Liver (tissue), 9 donors: ENCODE results near the gene RNF151. TPM values are rescaled to one million over a fixed set of nuclear protein-coding genes. Genes with fewer than 3 reads are reported as not detected.

Experiments used
- DNase-seq: peaks from one replicate; pipeline ENCODE4 v3.0.0-alpha.2; 2017; ENCODE audit warnings: low spot score
- H3K27ac ChIP-seq, 2 donors: one replicate each; pipeline ENCODE4 v1.7.0; 2013; ENCODE audit warnings: inconsistent platforms in 2 of 2, low read length in 2 of 2, control low read depth in 1 of 2, low read depth in 1 of 2, mild to moderate bottlenecking in 1 of 2
- H3K27me3 ChIP-seq, 4 donors: one replicate each; pipeline versions ENCODE4 v1.6.1 to v1.7.0; 2013; ENCODE audit warnings: low read length in 3 of 4, inconsistent platforms in 1 of 4, mild to moderate bottlenecking in 1 of 4, moderate library complexity in 1 of 4; ENCODE audit not compliant: control insufficient read depth in 4 of 4, insufficient read depth in 4 of 4
- H3K36me3 ChIP-seq, 4 donors: one replicate each; pipeline versions ENCODE4 v1.6.1 to v1.7.0; 2013; ENCODE audit warnings: low read length in 3 of 4, mild to moderate bottlenecking in 3 of 4, low read depth in 1 of 4, moderate library complexity in 1 of 4; ENCODE audit not compliant: control insufficient read depth in 4 of 4, insufficient read depth in 3 of 4
- H3K4me1 ChIP-seq, 4 donors: one replicate each; pipeline versions ENCODE4 v1.6.1 to v1.7.0; 2013; ENCODE audit warnings: low read length in 3 of 4, mild to moderate bottlenecking in 3 of 4, moderate library complexity in 1 of 4; ENCODE audit not compliant: control insufficient read depth in 4 of 4, insufficient read depth in 4 of 4
- H3K4me3 ChIP-seq, 3 donors: one replicate each; pipeline versions ENCODE4 v1.6.1 to v1.7.0; 2013; ENCODE audit warnings: low read length in 3 of 3, control low read depth in 1 of 3, low read depth in 1 of 3, mild to moderate bottlenecking in 1 of 3
- H3K9ac ChIP-seq, 2 donors: one replicate each; pipeline ENCODE4 v1.7.0; 2013; ENCODE audit warnings: low read length in 2 of 2, mild to moderate bottlenecking in 2 of 2, moderate library complexity in 2 of 2, control low read depth in 1 of 2, low read depth in 1 of 2
- H3K9me3 ChIP-seq, 4 donors: one replicate each; pipeline versions ENCODE4 v1.6.1 to v1.7.0; 2013; ENCODE audit warnings: low read length in 3 of 4; ENCODE audit not compliant: control insufficient read depth in 4 of 4
- EGR1 ChIP-seq, 2 donors: IDR thresholded peaks; 2 replicates each; pipeline ENCODE4 v1.6.1; 2016 to 2018; ENCODE audit warnings: antibody characterized with exemption in 2 of 2, low read depth in 2 of 2
- FOXA1 ChIP-seq: IDR thresholded peaks from 2 replicates; pipeline ENCODE4 v1.6.1; 2016; ENCODE audit warnings: antibody characterized with exemption
- FOXA2 ChIP-seq: IDR thresholded peaks from 2 replicates; pipeline ENCODE4 v1.6.1; 2016; ENCODE audit warnings: antibody characterized with exemption
- GABPA ChIP-seq, 2 donors: IDR thresholded peaks in 1 of 2; conservative IDR thresholded peaks in 1 of 2; 2 replicates each; pipeline ENCODE4 v1.6.1; 2016; ENCODE audit warnings: antibody characterized with exemption in 2 of 2, mild to moderate bottlenecking in 1 of 2, moderate library complexity in 1 of 2
- HNF4A ChIP-seq, 2 donors: conservative IDR thresholded peaks; 2 replicates each; pipeline ENCODE4 v1.6.1; 2016; ENCODE audit warnings: antibody characterized with exemption in 2 of 2, mild to moderate bottlenecking in 2 of 2
- HNF4G ChIP-seq: IDR thresholded peaks from 2 replicates; pipeline ENCODE4 v1.6.1; 2016; ENCODE audit warnings: antibody characterized with exemption
- JUND ChIP-seq, 2 donors: IDR thresholded peaks; 2 replicates each; pipeline ENCODE4 v1.6.1; 2016; ENCODE audit warnings: antibody characterized with exemption in 2 of 2
- RAD21 ChIP-seq, 2 donors: IDR thresholded peaks; 2 replicates each; pipeline ENCODE4 v1.6.1; 2016; ENCODE audit warnings: antibody characterized with exemption in 2 of 2, mild to moderate bottlenecking in 2 of 2
- RXRA ChIP-seq, 2 donors: IDR thresholded peaks; 2 replicates each; pipeline ENCODE4 v1.6.1; 2017 to 2018; ENCODE audit warnings: antibody characterized with exemption in 2 of 2, mild to moderate bottlenecking in 1 of 2
- SP1 ChIP-seq: IDR thresholded peaks from 2 replicates; pipeline ENCODE4 v1.6.1; 2018; ENCODE audit warnings: antibody characterized with exemption, mild to moderate bottlenecking
- TAF1 ChIP-seq: conservative IDR thresholded peaks from 2 replicates; pipeline ENCODE4 v1.6.1; 2016; ENCODE audit warnings: antibody characterized with exemption, mild to moderate bottlenecking
- YY1 ChIP-seq: IDR thresholded peaks from 2 replicates; pipeline ENCODE4 v1.6.1; 2016; ENCODE audit warnings: antibody characterized with exemption, mild to moderate bottlenecking
- WGBS: extraction: QIAGEN DNeasy Blood & Tissue Kit; methylation state at CpG from one replicate; pipeline ENCODE4 v1.1.7; 2013; 5-methylcytosine and 5-hydroxymethylcytosine counted together
- polyA plus RNA-seq, 2 donors: library from polyadenylated mRNA; stranded (reverse) in 1 of 2; unstranded in 1 of 2; fragments of 200-250 nt in 1 of 2; fragments of >200 nt in 1 of 2; fragmentation: Nextera tagmentation in 1 of 2; extraction: Ambion mirVana in 1 of 2; gene quantifications; one replicate each; pipeline versions ENCODE4 v1.2.1 to v1.2.3, GENCODE V29; 2013 to 2015
- total RNA-seq, 2 donors: library from RNA; depleted of rRNA; stranded (reverse); fragments of >200 nt; gene quantifications; one replicate each; pipeline ENCODE4 v1.2.3, GENCODE V29; 2014
- TF ChIP-seq, protein P1 (sequence below): IDR thresholded peaks from 2 replicates; pipeline ENCODE4 v1.6.1; 2016; ENCODE audit warnings: antibody characterized with exemption
- TF ChIP-seq, protein P2 (sequence below): IDR thresholded peaks from 2 replicates; pipeline ENCODE4 v1.6.1; 2016; ENCODE audit warnings: antibody characterized with exemption, mild to moderate bottlenecking
- TF ChIP-seq, protein P3 (sequence below): IDR thresholded peaks from 2 replicates; pipeline ENCODE4 v1.6.1; 2016; ENCODE audit warnings: antibody characterized with exemption
- TF ChIP-seq, protein P4 (sequence below): IDR thresholded peaks from 2 replicates; pipeline ENCODE4 v1.6.1; 2016; ENCODE audit warnings: antibody characterized with exemption
- TF ChIP-seq, protein P5 (sequence below): fragments of 150-350 bp; IDR thresholded peaks from 2 replicates; pipeline ENCODE4 v1.5.1; 2017; ENCODE audit warnings: improper control_type of control experiment, low read depth, low read length; ENCODE audit not compliant: missing input control
- donor health status: healthy.
- donor health status: healthy.
- donor health status: healthy.
- donor health status: healthy.
- donor health status: healthy.

The RNF151 gene
- total and polyA plus RNA-seq, 4 donors = not detected

DNA sequence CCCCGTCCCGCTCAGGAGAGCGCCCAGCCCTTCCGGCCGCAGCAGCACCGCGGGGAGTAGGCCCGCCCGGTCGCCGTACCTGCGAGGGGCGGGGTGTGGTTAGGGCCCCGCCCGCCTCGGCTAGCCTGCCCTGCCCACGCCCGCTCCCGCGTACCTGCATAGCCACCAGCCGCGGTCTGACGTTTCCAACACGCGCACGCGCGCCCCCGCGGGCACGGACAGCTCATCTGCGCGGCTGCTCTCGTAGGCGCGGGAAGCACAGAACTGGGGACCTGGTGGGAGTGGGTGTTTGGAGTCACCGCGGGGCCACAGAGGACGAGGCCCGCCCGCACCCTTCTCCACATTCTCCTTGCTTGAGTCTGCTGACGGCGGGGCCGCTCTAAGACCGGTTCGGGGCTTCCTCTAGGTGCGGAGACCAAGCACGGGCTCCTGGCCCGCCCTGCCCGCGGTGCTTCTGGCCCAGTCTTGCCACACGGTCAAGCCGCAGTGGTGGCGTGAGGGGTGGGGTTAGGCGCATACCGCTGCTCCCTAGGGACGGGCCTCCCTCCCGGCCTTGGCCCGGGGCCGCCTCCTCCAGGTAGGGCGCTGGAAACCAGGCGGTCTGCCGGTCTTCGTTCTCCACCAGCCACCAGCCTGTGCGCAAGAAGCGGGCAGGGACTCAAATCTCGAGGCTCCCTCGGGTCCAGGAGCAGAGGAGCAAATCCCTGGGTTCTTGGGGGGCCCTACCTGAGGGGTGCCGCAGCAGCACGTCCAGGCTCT, 12.8 kb downstream of the RNF151 start:
- TF ChIP-seq RAD21 (IDR thresholded peaks at IDR 0.05) = no peak
- TF ChIP-seq FOXA1 = no peak
- TF ChIP-seq JUND (IDR thresholded peaks at IDR 0.05) = no peak
- TF ChIP-seq, protein P1, sequence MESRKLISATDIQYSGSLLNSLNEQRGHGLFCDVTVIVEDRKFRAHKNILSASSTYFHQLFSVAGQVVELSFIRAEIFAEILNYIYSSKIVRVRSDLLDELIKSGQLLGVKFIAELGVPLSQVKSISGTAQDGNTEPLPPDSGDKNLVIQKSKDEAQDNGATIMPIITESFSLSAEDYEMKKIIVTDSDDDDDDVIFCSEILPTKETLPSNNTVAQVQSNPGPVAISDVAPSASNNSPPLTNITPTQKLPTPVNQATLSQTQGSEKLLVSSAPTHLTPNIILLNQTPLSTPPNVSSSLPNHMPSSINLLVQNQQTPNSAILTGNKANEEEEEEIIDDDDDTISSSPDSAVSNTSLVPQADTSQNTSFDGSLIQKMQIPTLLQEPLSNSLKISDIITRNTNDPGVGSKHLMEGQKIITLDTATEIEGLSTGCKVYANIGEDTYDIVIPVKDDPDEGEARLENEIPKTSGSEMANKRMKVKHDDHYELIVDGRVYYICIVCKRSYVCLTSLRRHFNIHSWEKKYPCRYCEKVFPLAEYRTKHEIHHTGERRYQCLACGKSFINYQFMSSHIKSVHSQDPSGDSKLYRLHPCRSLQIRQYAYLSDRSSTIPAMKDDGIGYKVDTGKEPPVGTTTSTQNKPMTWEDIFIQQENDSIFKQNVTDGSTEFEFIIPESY = no peak
- TF ChIP-seq, protein P2, sequence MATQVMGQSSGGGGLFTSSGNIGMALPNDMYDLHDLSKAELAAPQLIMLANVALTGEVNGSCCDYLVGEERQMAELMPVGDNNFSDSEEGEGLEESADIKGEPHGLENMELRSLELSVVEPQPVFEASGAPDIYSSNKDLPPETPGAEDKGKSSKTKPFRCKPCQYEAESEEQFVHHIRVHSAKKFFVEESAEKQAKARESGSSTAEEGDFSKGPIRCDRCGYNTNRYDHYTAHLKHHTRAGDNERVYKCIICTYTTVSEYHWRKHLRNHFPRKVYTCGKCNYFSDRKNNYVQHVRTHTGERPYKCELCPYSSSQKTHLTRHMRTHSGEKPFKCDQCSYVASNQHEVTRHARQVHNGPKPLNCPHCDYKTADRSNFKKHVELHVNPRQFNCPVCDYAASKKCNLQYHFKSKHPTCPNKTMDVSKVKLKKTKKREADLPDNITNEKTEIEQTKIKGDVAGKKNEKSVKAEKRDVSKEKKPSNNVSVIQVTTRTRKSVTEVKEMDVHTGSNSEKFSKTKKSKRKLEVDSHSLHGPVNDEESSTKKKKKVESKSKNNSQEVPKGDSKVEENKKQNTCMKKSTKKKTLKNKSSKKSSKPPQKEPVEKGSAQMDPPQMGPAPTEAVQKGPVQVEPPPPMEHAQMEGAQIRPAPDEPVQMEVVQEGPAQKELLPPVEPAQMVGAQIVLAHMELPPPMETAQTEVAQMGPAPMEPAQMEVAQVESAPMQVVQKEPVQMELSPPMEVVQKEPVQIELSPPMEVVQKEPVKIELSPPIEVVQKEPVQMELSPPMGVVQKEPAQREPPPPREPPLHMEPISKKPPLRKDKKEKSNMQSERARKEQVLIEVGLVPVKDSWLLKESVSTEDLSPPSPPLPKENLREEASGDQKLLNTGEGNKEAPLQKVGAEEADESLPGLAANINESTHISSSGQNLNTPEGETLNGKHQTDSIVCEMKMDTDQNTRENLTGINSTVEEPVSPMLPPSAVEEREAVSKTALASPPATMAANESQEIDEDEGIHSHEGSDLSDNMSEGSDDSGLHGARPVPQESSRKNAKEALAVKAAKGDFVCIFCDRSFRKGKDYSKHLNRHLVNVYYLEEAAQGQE = no peak
- no peak for TF ChIP-seq EGR1 (IDR thresholded peaks at IDR 0.05; ENCODE audit: low read depth in 2 of 2)
- TF ChIP-seq, protein P3, sequence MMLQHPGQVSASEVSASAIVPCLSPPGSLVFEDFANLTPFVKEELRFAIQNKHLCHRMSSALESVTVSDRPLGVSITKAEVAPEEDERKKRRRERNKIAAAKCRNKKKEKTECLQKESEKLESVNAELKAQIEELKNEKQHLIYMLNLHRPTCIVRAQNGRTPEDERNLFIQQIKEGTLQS = no peak
- no peak for TF ChIP-seq SP1
- TF ChIP-seq YY1 = no peak
- TF ChIP-seq FOXA2 = no peak
- TF ChIP-seq GABPA (IDR thresholded peaks at IDR 0.05 in 1 of 2, conservative IDR thresholded peaks at IDR 0.05 in 1 of 2) = no peak
- no peak for TF ChIP-seq HNF4A (conservative IDR thresholded peaks at IDR 0.05)
- TF ChIP-seq HNF4G = no peak
- TF ChIP-seq, protein P4, sequence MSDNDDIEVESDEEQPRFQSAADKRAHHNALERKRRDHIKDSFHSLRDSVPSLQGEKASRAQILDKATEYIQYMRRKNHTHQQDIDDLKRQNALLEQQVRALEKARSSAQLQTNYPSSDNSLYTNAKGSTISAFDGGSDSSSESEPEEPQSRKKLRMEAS = no peak
- no peak for TF ChIP-seq TAF1
- no peaks in the 10 kb centered on the region for H3K27me3 ChIP-seq
- no peaks in the 10 kb centered on the region for H3K9me3 ChIP-seq
- WGBS = 49% methylated on average over 70 of the region's 70 CpGs
- no peak overlapping the region for H3K4me3 ChIP-seq
- no peak overlapping the region for H3K9ac ChIP-seq
- H3K4me1 ChIP-seq = peaks cover 2 to 20% (median 6%) of the 10 kb centered on the region in 4 donors
- H3K27ac ChIP-seq = no peak overlapping the region
- no peak for DNase-seq
- H3K36me3 ChIP-seq = peaks cover 12 to 38% (median 15%) of the 10 kb centered on the region in 4 donors

DNA sequence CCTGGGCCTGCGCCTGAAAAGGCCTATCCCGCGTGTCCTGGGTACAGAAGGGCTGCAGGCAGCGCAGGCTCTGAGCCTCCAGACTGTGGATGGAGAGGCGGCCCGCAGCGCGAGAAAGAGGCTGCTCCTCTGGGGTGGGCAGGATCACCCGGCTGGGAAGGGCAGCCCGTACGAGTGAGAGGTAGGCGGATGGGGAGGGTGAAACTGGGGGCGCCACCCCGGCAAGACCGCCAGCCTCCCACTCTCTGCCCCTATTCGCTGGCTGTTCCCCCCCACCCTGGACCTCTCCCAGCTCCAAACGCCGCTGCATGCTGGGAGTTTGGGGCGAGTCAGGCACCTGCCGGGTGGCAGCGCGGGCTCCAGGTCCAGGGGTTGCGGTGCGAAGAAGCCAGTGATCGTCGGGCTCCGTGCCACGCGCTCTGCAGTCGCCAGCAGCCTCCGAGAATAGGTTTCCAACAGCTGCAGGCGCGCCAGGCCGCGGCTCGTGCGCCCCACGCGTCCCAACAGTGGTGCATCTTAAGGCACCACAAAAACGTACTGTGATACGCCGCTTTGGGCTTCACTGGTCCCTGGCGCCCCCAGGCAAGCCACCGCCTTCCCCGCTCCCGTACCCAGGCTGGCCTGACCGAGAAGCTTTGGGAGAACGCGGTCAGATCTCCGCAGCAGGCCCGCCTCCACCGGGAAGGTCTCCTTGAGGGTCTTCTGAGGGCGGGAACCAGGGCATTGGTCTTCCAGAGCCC, 13.5 kb downstream of the RNF151 start:
- Histone ChIP-seq H3K9ac (no peak overlapping the region), H3K9me3 (no peaks in the 10 kb centered on the region), H3K27ac (no peak overlapping the region), H3K4me1 (peaks cover 5 to 27% (median 13%) of the 10 kb centered on the region in 4 donors), H3K36me3 (peaks cover 8 to 31% (median 12%) of the 10 kb centered on the region in 4 donors), H3K27me3 (no peaks in the 10 kb centered on the region), H3K4me3 (no peak overlapping the region)
- no peak for TF ChIP-seq GABPA (IDR thresholded peaks at IDR 0.05 in 1 of 2, conservative IDR thresholded peaks at IDR 0.05 in 1 of 2)
- no peak for TF ChIP-seq EGR1 (IDR thresholded peaks at IDR 0.05; ENCODE audit: low read depth in 2 of 2)
- TF ChIP-seq, protein P1 = no peak
- TF ChIP-seq, protein P5, sequence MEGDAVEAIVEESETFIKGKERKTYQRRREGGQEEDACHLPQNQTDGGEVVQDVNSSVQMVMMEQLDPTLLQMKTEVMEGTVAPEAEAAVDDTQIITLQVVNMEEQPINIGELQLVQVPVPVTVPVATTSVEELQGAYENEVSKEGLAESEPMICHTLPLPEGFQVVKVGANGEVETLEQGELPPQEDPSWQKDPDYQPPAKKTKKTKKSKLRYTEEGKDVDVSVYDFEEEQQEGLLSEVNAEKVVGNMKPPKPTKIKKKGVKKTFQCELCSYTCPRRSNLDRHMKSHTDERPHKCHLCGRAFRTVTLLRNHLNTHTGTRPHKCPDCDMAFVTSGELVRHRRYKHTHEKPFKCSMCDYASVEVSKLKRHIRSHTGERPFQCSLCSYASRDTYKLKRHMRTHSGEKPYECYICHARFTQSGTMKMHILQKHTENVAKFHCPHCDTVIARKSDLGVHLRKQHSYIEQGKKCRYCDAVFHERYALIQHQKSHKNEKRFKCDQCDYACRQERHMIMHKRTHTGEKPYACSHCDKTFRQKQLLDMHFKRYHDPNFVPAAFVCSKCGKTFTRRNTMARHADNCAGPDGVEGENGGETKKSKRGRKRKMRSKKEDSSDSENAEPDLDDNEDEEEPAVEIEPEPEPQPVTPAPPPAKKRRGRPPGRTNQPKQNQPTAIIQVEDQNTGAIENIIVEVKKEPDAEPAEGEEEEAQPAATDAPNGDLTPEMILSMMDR = no peak
- TF ChIP-seq RAD21 (IDR thresholded peaks at IDR 0.05) = no peak
- TF ChIP-seq, protein P4 = no peak
- no peak for TF ChIP-seq SP1
- TF ChIP-seq, protein P3 = no peak
- TF ChIP-seq RXRA (IDR thresholded peaks at IDR 0.05) = no peak
- TF ChIP-seq JUND (IDR thresholded peaks at IDR 0.05) = no peak
- 13% methylated on average over 53 of the region's 53 CpGs for WGBS
- no peak for DNase-seq
